22Rv1 (cell line): Measurements from ENCODE around the gene NANOS3.

Source experiments
- ZFX ChIP-seq: fragments of 450-650 bp; IDR thresholded peaks from 2 replicates; pipeline ENCODE4 v1.6.1; 2017; ENCODE audit warnings: antibody characterized with exemption, borderline replicate concordance
- TF ChIP-seq, protein P1 (sequence below): fragments of 450-650 bp; IDR thresholded peaks from 2 replicates; pipeline ENCODE4 v1.5.1; 2017; ENCODE audit warnings: mild to moderate bottlenecking

DNA sequence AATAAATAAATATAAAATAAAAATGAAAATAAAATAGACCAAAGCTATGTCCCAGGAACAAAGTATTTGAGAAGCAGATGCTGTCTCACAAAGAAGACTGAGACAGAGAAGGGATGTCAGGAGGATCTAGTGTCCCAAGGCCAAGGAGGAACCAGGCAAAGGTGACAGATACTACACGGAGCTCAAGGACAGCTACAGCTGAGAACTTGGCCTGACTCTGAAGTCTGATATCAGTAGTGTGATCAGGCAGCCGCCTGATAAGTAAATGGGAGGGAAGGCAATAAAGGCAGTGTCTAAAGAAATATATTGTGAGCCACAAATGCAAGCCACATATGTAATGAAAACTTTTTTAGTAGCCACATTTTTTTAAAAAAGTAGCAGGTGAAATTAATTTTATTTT, 20.4 kb upstream of the NANOS3 start:
- TF ChIP-seq, protein P1, sequence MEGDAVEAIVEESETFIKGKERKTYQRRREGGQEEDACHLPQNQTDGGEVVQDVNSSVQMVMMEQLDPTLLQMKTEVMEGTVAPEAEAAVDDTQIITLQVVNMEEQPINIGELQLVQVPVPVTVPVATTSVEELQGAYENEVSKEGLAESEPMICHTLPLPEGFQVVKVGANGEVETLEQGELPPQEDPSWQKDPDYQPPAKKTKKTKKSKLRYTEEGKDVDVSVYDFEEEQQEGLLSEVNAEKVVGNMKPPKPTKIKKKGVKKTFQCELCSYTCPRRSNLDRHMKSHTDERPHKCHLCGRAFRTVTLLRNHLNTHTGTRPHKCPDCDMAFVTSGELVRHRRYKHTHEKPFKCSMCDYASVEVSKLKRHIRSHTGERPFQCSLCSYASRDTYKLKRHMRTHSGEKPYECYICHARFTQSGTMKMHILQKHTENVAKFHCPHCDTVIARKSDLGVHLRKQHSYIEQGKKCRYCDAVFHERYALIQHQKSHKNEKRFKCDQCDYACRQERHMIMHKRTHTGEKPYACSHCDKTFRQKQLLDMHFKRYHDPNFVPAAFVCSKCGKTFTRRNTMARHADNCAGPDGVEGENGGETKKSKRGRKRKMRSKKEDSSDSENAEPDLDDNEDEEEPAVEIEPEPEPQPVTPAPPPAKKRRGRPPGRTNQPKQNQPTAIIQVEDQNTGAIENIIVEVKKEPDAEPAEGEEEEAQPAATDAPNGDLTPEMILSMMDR = no peak
- no peak for TF ChIP-seq ZFX
